PFSK-1 (cell line): ENCODE data around the gene ANKRD49.

Experiments used
- POLR2AphosphoS5 ChIP-seq: IDR thresholded peaks from 2 replicates; pipeline ENCODE4 v1.6.1; 2012; ENCODE audit warnings: low read depth, mild to moderate bottlenecking, control low read depth, low read length, moderate library complexity
- SIN3A ChIP-seq: IDR thresholded peaks from 2 replicates; pipeline ENCODE4 v1.6.1; 2012; ENCODE audit warnings: mild to moderate bottlenecking, low read length, moderate library complexity, borderline replicate concordance; ENCODE audit not compliant: insufficient read depth
- TAF1 ChIP-seq: IDR thresholded peaks from 2 replicates; pipeline ENCODE4 v1.6.1; 2012; ENCODE audit warnings: low read length, control low read depth, borderline replicate concordance; ENCODE audit not compliant: insufficient read depth
- TF ChIP-seq, protein P1 (sequence below), 2 experiments: IDR thresholded peaks; 2 replicates each; pipeline versions ENCODE4 v1.6.1 to v1.8.0; 2011 to 2012; ENCODE audit warnings: low read depth in 2 of 2, low read length in 2 of 2, control low read depth in 1 of 2, inconsistent platforms in 1 of 2, mild to moderate bottlenecking in 1 of 2, moderate library complexity in 1 of 2; ENCODE audit not compliant: insufficient read depth in 1 of 2

GRCh38 chr11:94494126-94494680 lies 419 bp downstream of the ANKRD49 start:
- TF ChIP-seq, protein P1, sequence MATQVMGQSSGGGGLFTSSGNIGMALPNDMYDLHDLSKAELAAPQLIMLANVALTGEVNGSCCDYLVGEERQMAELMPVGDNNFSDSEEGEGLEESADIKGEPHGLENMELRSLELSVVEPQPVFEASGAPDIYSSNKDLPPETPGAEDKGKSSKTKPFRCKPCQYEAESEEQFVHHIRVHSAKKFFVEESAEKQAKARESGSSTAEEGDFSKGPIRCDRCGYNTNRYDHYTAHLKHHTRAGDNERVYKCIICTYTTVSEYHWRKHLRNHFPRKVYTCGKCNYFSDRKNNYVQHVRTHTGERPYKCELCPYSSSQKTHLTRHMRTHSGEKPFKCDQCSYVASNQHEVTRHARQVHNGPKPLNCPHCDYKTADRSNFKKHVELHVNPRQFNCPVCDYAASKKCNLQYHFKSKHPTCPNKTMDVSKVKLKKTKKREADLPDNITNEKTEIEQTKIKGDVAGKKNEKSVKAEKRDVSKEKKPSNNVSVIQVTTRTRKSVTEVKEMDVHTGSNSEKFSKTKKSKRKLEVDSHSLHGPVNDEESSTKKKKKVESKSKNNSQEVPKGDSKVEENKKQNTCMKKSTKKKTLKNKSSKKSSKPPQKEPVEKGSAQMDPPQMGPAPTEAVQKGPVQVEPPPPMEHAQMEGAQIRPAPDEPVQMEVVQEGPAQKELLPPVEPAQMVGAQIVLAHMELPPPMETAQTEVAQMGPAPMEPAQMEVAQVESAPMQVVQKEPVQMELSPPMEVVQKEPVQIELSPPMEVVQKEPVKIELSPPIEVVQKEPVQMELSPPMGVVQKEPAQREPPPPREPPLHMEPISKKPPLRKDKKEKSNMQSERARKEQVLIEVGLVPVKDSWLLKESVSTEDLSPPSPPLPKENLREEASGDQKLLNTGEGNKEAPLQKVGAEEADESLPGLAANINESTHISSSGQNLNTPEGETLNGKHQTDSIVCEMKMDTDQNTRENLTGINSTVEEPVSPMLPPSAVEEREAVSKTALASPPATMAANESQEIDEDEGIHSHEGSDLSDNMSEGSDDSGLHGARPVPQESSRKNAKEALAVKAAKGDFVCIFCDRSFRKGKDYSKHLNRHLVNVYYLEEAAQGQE (IDR thresholded peaks at IDR 0.05; ENCODE audit: insufficient read depth in 1 of 2, low read depth in 2 of 2, low read length in 2 of 2): no peak
- TF ChIP-seq POLR2AphosphoS5 (no peak), SIN3A (no peak), TAF1 (no peak)
